Measurements from ENCODE around the gene PICALM. TPM values are rescaled to one million over a fixed set of nuclear protein-coding genes. Genes with fewer than 3 reads are reported as not detected.

The PICALM gene
- total RNA-seq, 2 donors from 2014 or later, result 116 to 162 TPM

DNA sequence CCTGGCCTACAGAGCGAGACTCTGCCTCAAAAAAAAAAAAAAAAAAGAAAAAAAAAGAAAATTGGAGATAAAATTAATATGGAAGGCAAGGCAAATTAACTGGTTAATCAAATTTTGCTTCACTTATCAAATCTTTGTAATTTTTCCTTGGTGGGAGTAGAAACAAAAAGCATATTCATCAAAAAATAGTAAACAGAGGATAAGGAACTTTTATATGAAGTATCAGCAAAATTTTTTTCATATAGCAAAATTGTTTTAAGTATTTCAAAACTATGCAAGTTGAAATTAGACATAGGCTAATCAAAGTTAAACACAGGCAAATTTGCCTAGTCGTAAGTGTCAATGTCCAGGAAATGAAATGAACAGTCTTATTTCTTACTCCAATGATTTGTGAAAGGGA is 33.0 kb downstream of the PICALM start:
- intact Hi-C loops (cut with DNase I), result loop anchor here (5.0 to 10.0 kb wide), 2 partner anchors 171 to 181 kb away; no protein-coding TSS in a partner anchor
- TF ChIP-seq CTCF (IDR thresholded peaks at IDR 0.05), result no peak
- H3K36me3 ChIP-seq, result no peaks in the 10 kb centered on the region
- no peaks in the 10 kb centered on the region for H3K9me3 ChIP-seq
- H3K4me1 ChIP-seq, result no peaks in the 10 kb centered on the region
- H3K27me3 ChIP-seq, result no peaks in the 10 kb centered on the region
- H3K9ac ChIP-seq (ENCODE audit: low read depth in 2 of 2, low read length in 2 of 2), result no peak overlapping the region
- no peak overlapping the region for H3K27ac ChIP-seq
- no peak overlapping the region for H3K4me3 ChIP-seq
- DNase-seq, result no peak

DNA sequence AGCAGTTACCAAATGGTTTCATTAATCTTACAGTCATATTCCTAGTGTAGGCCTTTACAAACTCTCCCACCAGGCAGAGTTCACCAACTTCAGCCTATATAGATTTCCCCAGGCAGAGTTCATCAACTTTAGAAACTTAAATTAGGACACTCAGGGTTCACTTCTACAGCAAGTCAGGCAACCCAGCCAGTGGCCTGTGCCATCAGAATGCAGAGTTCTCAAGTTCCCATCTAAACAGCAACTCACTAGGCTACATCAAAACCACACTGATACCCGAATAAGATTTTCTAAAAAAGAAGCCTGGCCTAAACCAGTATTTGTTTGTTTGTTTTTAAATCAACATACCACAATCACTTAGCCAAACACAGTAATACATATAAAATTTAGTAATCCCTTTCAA is 33.7 kb downstream of the PICALM start:
- no peak overlapping the region for H3K27ac ChIP-seq
- no peaks in the 10 kb centered on the region for H3K36me3 ChIP-seq
- intact Hi-C loops (cut with DNase I), result loop anchor here (5.0 to 10.0 kb wide), 2 partner anchors 170 to 182 kb away; no protein-coding TSS in a partner anchor
- H3K4me1 ChIP-seq, result no peaks in the 10 kb centered on the region
- no peaks in the 10 kb centered on the region for H3K27me3 ChIP-seq
- DNase-seq, result no peak
- TF ChIP-seq CTCF (IDR thresholded peaks at IDR 0.05), result no peak
- no peak overlapping the region for H3K4me3 ChIP-seq
- H3K9ac ChIP-seq (ENCODE audit: low read depth in 2 of 2, low read length in 2 of 2), result no peak overlapping the region
- no peaks in the 10 kb centered on the region for H3K9me3 ChIP-seq

DNA sequence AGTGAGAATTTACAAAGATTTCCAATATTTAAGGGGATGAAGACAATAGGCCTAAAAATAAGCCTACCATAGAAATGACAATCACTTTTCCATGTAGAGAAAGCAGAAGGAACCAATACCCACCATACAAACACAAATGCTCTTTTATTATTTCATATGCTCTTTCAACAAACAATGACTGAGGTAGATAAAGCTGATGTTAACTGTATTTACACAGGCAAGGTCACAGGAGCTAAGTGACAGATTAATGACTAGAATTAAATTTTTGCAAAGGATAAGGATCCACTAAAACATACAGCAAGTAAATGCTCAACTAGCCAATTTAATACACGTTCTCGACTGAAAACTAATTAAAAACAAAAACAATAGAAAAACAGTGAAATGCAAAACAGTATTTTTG is 34.2 kb downstream of the PICALM start:
- Histone ChIP-seq H3K4me1 (no peaks in the 10 kb centered on the region), H3K27me3 (no peaks in the 10 kb centered on the region), H3K36me3 (no peaks in the 10 kb centered on the region), H3K9me3 (no peaks in the 10 kb centered on the region), H3K4me3 (no peak overlapping the region), H3K9ac (ENCODE audit: low read depth in 2 of 2, low read length in 2 of 2) (no peak overlapping the region), H3K27ac (no peak overlapping the region)
- intact Hi-C loops (cut with DNase I), result loop anchor here (5.0 to 10.0 kb wide), 2 partner anchors 170 to 183 kb away; no protein-coding TSS in a partner anchor
- no peak for DNase-seq
- TF ChIP-seq CTCF (IDR thresholded peaks at IDR 0.05), result no peak

DNA sequence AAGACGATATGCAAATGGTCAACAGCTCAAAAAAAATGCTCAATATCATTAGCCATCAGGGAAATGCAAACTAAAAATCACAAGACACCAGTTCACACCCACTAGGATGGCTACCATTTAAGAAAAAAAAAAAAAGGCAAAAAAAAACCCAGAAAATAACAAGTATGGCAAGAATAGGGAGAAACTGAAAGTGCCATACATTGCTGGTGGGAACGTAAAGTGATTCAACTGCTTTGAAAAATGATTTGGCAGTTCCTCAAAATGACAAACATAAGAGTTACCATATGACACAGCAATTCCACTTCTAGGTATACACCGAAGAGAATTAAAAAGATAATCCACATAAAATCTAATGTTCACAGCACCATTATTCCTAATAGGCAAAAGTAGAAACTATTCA is 47.5 kb downstream of the PICALM start:
- peaks cover 3% of the 10 kb centered on the region for H3K36me3 ChIP-seq
- no peak for DNase-seq
- no peak overlapping the region for H3K27ac ChIP-seq
- no peaks in the 10 kb centered on the region for H3K4me1 ChIP-seq
- no peaks in the 10 kb centered on the region for H3K27me3 ChIP-seq
- intact Hi-C loops (cut with DNase I), result no loop called here
- H3K9me3 ChIP-seq, result no peaks in the 10 kb centered on the region
- H3K9ac ChIP-seq (ENCODE audit: low read depth in 2 of 2, low read length in 2 of 2), result no peak overlapping the region
- H3K4me3 ChIP-seq, result no peak overlapping the region
- TF ChIP-seq CTCF (IDR thresholded peaks at IDR 0.05), result no peak

DNA sequence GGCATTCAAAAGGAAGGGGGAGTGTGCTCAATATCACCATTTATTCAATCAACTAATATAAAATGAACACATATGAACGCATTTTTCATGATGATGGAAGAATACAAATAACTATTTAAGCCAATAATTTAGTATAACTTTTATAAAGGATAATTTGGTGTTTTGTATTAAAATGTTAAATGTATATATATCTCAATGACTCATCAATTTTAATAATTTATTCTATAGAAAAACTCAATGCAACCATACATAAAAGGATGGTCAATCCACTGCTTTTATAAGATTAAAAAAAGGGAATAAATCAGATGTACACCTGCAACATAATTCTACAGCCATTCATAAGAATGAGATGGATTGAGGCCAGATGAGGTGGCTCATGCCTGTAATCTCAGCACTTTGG is 50.6 kb downstream of the PICALM start:
- Histone ChIP-seq H3K4me3 (no peak overlapping the region), H3K4me1 (no peaks in the 10 kb centered on the region), H3K36me3 (peaks cover 3% of the 10 kb centered on the region), H3K9me3 (no peaks in the 10 kb centered on the region), H3K9ac (ENCODE audit: low read depth in 2 of 2, low read length in 2 of 2) (no peak overlapping the region), H3K27me3 (no peaks in the 10 kb centered on the region), H3K27ac (no peak overlapping the region)
- no peak for DNase-seq
- no peak for TF ChIP-seq CTCF (IDR thresholded peaks at IDR 0.05)
- intact Hi-C loops (cut with DNase I), result no loop called here

All from colonic mucosa (tissue), 4 donors.